ENCODE results near the gene ADAMTS10. TPM values are rescaled to one million over a fixed set of nuclear protein-coding genes. Genes with fewer than 3 reads are reported as not detected.

Gene ADAMTS10
- total RNA-seq, 1 experiment from 2014 or later: 10.2 TPM

GRCh38 chr19:8607386-8607785 is 3.1 kb downstream of the ADAMTS10 start:
- RAD21 ChIA-PET (ENCODE audit: low non-redundant PET in 1 of 2, low total read pairs in 2 of 2, uncharacterized antibody in 2 of 2, unreplicated experiment in 2 of 2): no interaction called here
- Histone ChIP-seq H4K20me1 (ENCODE audit: insufficient read depth) (no peaks in the 10 kb centered on the region), H3K9me2 (ENCODE audit: insufficient read depth) (no peaks in the 10 kb centered on the region), H3K79me2 (ENCODE audit: insufficient read depth, low read length) (no peaks in the 10 kb centered on the region), H3K27ac (ENCODE audit: low read depth, low read length) (no peak overlapping the region), H3K4me1 (ENCODE audit: control insufficient read depth in 1 of 2, insufficient read depth in 2 of 2, low read length in 2 of 2) (peaks cover 10 to 31% of the 10 kb centered on the region in 2 experiments), H3K9ac (ENCODE audit: low read length) (no peak overlapping the region), H3K4me2 (ENCODE audit: low read length) (no peak overlapping the region), H3K9me3 (ENCODE audit: control insufficient read depth in 1 of 2, insufficient read depth in 1 of 2, low read depth in 1 of 2, low read length in 2 of 2) (peaks cover 0 to 5% of the 10 kb centered on the region in 2 experiments; a peak in 2 of 4 replicates), H3K27me3 (ENCODE audit: insufficient read depth, low read length) (no peaks in the 10 kb centered on the region), H3K4me3 (replicated peaks in 1 of 2; ENCODE audit: low read depth in 1 of 2, low read length in 2 of 2) (no peak overlapping the region), H3K36me3 (ENCODE audit: control insufficient read depth in 1 of 2, insufficient read depth in 2 of 2, low read length in 2 of 2) (no peaks in the 10 kb centered on the region), H2AFZ (ENCODE audit: low read depth, low read length, poor library complexity, severe bottlenecking) (no peak overlapping the region)
- ATAC-seq: no peak
- BruUV-seq (replicated peaks): no TSS peak
- POLR2A ChIA-PET: no interaction called here
- intact Hi-C loops (cut with micrococcal nuclease): no loop called here
- CTCF ChIA-PET: no interaction called here
- TF ChIP-seq SRF (IDR thresholded peaks at IDR 0.05; ENCODE audit: low read depth) (no peak), POLR2AphosphoS5 (IDR thresholded peaks at IDR 0.05; ENCODE audit: low read depth, low read length) (no peak), CBX3 (IDR thresholded peaks at IDR 0.05; ENCODE audit: low read depth) (no peak), EZH2phosphoT487 (IDR thresholded peaks at IDR 0.05; ENCODE audit: borderline replicate concordance) (no peak), REST (IDR thresholded peaks at IDR 0.05; ENCODE audit: low read depth) (no peak), RAD21 (IDR thresholded peaks at IDR 0.05; ENCODE audit: low read depth) (no peak), FOSL1 (IDR thresholded peaks at IDR 0.05; ENCODE audit: low read depth) (no peak), ZFX (IDR thresholded peaks at IDR 0.05) (no peak)
- DNase-seq (ENCODE audit: low read depth, low spot score): no peak
